ACC112 (cell line): ENCODE measurements around the gene REG1A.

Source experiments
- H2AFZ ChIP-seq: fragments of 200-600 bp; sonication (generic); one replicate; pipeline ENCODE4 v1.6.0; 2017; ENCODE audit warnings: antibody characterized with exemption, low read length; ENCODE audit not compliant: unreplicated experiment
- H3K27ac ChIP-seq: fragments of 200-600 bp; sonication (generic); 2 replicates; pipeline ENCODE4 v1.5.1; 2014; ENCODE audit warnings: low read depth, mild to moderate bottlenecking, antibody characterized with exemption, low read length, moderate library complexity
- H3K27me3 ChIP-seq: fragments of 200-600 bp; sonication (generic); 2 replicates; pipeline ENCODE4 v1.6.1; 2014; ENCODE audit warnings: mild to moderate bottlenecking, antibody characterized with exemption, low read length, moderate library complexity, mixed read lengths; ENCODE audit not compliant: insufficient read depth
- H3K36me3 ChIP-seq: fragments of 200-600 bp; sonication (generic); 2 replicates; pipeline ENCODE4 v1.6.1; 2016; ENCODE audit warnings: mild to moderate bottlenecking, antibody characterized with exemption, low read length, moderate library complexity, mixed read lengths; ENCODE audit not compliant: insufficient read depth
- H3K4me1 ChIP-seq: fragments of 200-600 bp; sonication (generic); one replicate; pipeline ENCODE4 v1.6.1; 2016; ENCODE audit warnings: low read length, mixed read lengths; ENCODE audit not compliant: insufficient read depth, unreplicated experiment, control insufficient read depth
- H3K4me3 ChIP-seq: fragments of 200-600 bp; sonication (generic); 2 replicates; pipeline ENCODE4 v1.5.1; 2014; ENCODE audit warnings: mild to moderate bottlenecking, low read depth, low read length
- H3K79me2 ChIP-seq: fragments of 200-600 bp; sonication (generic); one replicate; pipeline ENCODE4 v1.6.0; 2016; ENCODE audit warnings: low read length; ENCODE audit not compliant: control insufficient read depth, unreplicated experiment, insufficient read depth

Gene REG1A

DNA sequence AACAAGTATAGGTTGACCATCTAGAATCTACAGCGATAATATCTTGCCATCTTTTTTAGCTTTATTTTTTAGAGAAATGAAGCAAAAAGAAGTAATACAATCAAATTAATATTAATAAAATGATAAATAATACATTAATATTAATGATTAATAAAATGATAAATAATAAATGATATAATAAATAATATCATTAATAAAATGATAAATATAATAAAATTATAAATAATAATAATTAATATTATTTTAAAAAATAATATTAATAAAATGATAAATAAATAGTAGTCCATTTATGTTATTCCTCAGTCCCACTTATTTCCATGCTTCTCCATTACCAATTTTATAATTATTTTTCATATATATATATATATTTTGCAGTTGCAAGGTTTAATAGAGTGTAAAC, 42.5 kb downstream of the REG1A start:
- H3K4me3 ChIP-seq = no peak overlapping the region
- H3K27ac ChIP-seq = no peak overlapping the region

GRCh38 chr2:79171348-79171958, 51.2 kb downstream of the REG1A start:
- Histone ChIP-seq H3K36me3 (no peaks in the 10 kb centered on the region), H3K27me3 (no peaks in the 10 kb centered on the region), H3K79me2 (no peaks in the 10 kb centered on the region), H3K4me1 (no peaks in the 10 kb centered on the region), H2AFZ (no peak overlapping the region), H3K4me3 (no peak overlapping the region), H3K27ac (no peak overlapping the region)

More for the DNA sequence above, 42.5 kb downstream of the REG1A start:
- H3K79me2 ChIP-seq = no peaks in the 10 kb centered on the region
- H3K36me3 ChIP-seq = no peaks in the 10 kb centered on the region
- H3K27me3 ChIP-seq = no peaks in the 10 kb centered on the region
- no peak overlapping the region for H2AFZ ChIP-seq
- H3K4me1 ChIP-seq = no peaks in the 10 kb centered on the region
